ENCODE measurements around the gene POMT1. TPM values are rescaled to one million over a fixed set of nuclear protein-coding genes. Genes with fewer than 3 reads are reported as not detected.

The POMT1 gene
- total RNA-seq, 2 experiments from 2014 or later: 4.7 to 27.1 TPM

DNA sequence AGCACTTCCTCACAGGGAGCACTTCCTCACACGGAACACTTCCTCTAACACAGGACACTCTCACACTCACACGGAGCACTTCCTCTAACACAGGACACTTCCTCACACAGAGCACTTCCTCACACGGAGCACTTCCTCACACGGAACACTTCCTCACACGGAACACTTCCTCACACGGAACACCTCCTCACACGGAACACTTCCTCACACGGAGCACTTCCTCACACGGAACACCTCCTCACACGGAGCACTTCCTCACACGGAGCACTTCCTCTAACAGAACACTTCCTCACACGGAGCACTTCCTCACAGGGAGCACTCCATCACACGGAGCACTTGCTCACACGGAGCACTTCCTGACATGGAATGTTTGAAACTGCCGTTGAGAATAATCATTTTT lies 13.4 kb downstream of the POMT1 start:
- TF ChIP-seq EZH2phosphoT487 (IDR thresholded peaks at IDR 0.05; ENCODE audit: borderline replicate concordance, low read depth, low read length): no peak
- TF ChIP-seq, protein P1, sequence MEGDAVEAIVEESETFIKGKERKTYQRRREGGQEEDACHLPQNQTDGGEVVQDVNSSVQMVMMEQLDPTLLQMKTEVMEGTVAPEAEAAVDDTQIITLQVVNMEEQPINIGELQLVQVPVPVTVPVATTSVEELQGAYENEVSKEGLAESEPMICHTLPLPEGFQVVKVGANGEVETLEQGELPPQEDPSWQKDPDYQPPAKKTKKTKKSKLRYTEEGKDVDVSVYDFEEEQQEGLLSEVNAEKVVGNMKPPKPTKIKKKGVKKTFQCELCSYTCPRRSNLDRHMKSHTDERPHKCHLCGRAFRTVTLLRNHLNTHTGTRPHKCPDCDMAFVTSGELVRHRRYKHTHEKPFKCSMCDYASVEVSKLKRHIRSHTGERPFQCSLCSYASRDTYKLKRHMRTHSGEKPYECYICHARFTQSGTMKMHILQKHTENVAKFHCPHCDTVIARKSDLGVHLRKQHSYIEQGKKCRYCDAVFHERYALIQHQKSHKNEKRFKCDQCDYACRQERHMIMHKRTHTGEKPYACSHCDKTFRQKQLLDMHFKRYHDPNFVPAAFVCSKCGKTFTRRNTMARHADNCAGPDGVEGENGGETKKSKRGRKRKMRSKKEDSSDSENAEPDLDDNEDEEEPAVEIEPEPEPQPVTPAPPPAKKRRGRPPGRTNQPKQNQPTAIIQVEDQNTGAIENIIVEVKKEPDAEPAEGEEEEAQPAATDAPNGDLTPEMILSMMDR (conservative IDR thresholded peaks at IDR 0.05; ENCODE audit: low read length): no peak
- ChIA-PET POLR2A (no interaction called here), CTCF (ENCODE audit: unreplicated experiment) (no interaction called here)
- no peak for DNase-seq (ENCODE audit: low spot score)
- Histone ChIP-seq H3K9me2 (ENCODE audit: insufficient read depth, low read length) (no peaks in the 10 kb centered on the region), H3K27ac (ENCODE audit: low read depth, low read length, poor library complexity, severe bottlenecking) (no peak overlapping the region), H3K4me1 (ENCODE audit: insufficient read depth, low read length, poor library complexity, severe bottlenecking) (peaks cover 7% of the 10 kb centered on the region), H3K79me2 (ENCODE audit: insufficient read depth, low read depth, low read length) (no peaks in the 10 kb centered on the region), H4K20me1 (ENCODE audit: insufficient read depth, low read length) (no peaks in the 10 kb centered on the region), H3K9me3 (ENCODE audit: low read length) (no peaks in the 10 kb centered on the region), H3K36me3 (ENCODE audit: insufficient read depth, low read length) (peaks cover 87% of the 10 kb centered on the region), H3K4me3 (ENCODE audit: low read depth, low read length, poor library complexity, severe bottlenecking) (no peak overlapping the region), H3K4me2 (ENCODE audit: low read length) (no peak overlapping the region), H2AFZ (ENCODE audit: low read length) (no peak overlapping the region)
- intact Hi-C loops (cut with micrococcal nuclease; ENCODE audit: unreplicated experiment): no loop called here
- BruUV-seq (replicated peaks): no TSS peak

DNA sequence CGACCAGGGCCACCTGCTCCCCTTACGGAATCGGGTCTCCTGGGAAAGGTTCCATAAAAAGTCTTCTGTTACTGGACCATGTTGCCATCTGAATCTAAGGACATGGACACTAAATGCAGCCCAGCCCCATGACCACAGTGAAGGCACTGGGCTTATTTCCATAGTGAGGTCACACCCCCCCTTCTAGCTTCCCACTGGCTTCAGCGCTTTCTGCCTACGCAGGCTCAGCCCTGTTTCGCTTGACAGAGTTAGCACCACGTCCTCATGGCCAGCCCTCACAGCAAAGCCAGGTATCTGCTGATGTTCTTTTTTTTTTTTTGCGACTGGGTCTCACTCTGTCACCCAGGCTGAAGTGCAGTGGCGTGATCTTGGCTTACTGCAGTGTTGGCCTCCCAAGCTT lies 14.2 kb downstream of the POMT1 start:
- Histone ChIP-seq H3K36me3 (ENCODE audit: insufficient read depth, low read length) (peaks cover 87% of the 10 kb centered on the region), H3K9me2 (ENCODE audit: insufficient read depth, low read length) (no peaks in the 10 kb centered on the region), H2AFZ (ENCODE audit: low read length) (no peak overlapping the region), H3K27ac (ENCODE audit: low read depth, low read length, poor library complexity, severe bottlenecking) (no peak overlapping the region), H3K4me3 (ENCODE audit: low read depth, low read length, poor library complexity, severe bottlenecking) (no peak overlapping the region), H3K79me2 (ENCODE audit: insufficient read depth, low read depth, low read length) (no peaks in the 10 kb centered on the region), H4K20me1 (ENCODE audit: insufficient read depth, low read length) (no peaks in the 10 kb centered on the region), H3K4me1 (ENCODE audit: insufficient read depth, low read length, poor library complexity, severe bottlenecking) (peaks cover 7% of the 10 kb centered on the region), H3K9me3 (ENCODE audit: low read length) (no peaks in the 10 kb centered on the region), H3K4me2 (ENCODE audit: low read length) (no peak overlapping the region)
- no peak for TF ChIP-seq EZH2phosphoT487 (IDR thresholded peaks at IDR 0.05; ENCODE audit: borderline replicate concordance, low read depth, low read length)
- TF ChIP-seq, protein P1 (conservative IDR thresholded peaks at IDR 0.05; ENCODE audit: low read length): no peak
- intact Hi-C loops (cut with micrococcal nuclease; ENCODE audit: unreplicated experiment): no loop called here
- DNase-seq (ENCODE audit: low spot score): no peak
- ChIA-PET CTCF (ENCODE audit: unreplicated experiment) (no interaction called here), POLR2A (no interaction called here)
- BruUV-seq (replicated peaks): no TSS peak

DNA sequence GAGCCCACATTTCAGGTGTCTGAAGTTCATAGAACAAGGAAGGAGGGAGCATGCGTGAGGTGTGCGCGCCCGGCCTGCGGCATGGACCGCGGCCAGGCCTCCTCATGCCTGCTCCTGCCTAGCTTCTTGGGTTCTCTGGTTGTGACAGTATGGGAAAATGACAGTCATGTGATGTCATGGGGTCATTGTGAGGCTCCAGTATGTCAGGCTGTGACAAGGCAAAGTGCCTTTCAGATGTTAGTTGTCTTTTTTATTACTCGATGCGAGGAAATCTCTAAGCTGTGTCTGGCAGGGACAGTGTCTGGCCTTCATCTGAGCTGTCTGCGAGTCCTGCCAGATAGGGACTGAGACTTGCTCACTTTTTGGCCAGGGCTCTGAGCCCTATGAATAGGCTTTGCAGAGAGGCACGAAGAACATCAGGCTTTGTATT lies 15.1 kb downstream of the POMT1 start:
- DNase-seq (ENCODE audit: low spot score): no peak
- ChIA-PET CTCF (ENCODE audit: unreplicated experiment) (no interaction called here), POLR2A (no interaction called here)
- Histone ChIP-seq H4K20me1 (ENCODE audit: insufficient read depth, low read length) (no peaks in the 10 kb centered on the region), H3K4me2 (ENCODE audit: low read length) (no peak overlapping the region), H3K79me2 (ENCODE audit: insufficient read depth, low read depth, low read length) (no peaks in the 10 kb centered on the region), H3K9me2 (ENCODE audit: insufficient read depth, low read length) (no peaks in the 10 kb centered on the region), H3K4me1 (ENCODE audit: insufficient read depth, low read length, poor library complexity, severe bottlenecking) (peaks cover 7% of the 10 kb centered on the region), H3K9me3 (ENCODE audit: low read length) (no peaks in the 10 kb centered on the region), H3K36me3 (ENCODE audit: insufficient read depth, low read length) (peaks cover 85% of the 10 kb centered on the region), H3K27ac (ENCODE audit: low read depth, low read length, poor library complexity, severe bottlenecking) (no peak overlapping the region), H3K4me3 (ENCODE audit: low read depth, low read length, poor library complexity, severe bottlenecking) (no peak overlapping the region), H2AFZ (ENCODE audit: low read length) (no peak overlapping the region)
- no TSS peak for BruUV-seq (replicated peaks)
- no peak for TF ChIP-seq EZH2phosphoT487 (IDR thresholded peaks at IDR 0.05; ENCODE audit: borderline replicate concordance, low read depth, low read length)
- TF ChIP-seq, protein P1 (conservative IDR thresholded peaks at IDR 0.05; ENCODE audit: low read length): no peak
- intact Hi-C loops (cut with micrococcal nuclease; ENCODE audit: unreplicated experiment): no loop called here
